Activated T-cell treated with anti-CD3 and anti-CD28 coated beads, Interleukin-2, amount 50 U/mL, for 48 hours (primary cell): ENCODE measurements around the gene OSBPL2.
A peak's percentile ranks its signal among the peaks of the same experiment; 100 is the strongest.

Experiments
- DNase-seq, 2 experiments: peaks; one replicate each; pipeline ENCODE4 v3.0.0-alpha.2; 2020

The OSBPL2 gene

GRCh38 chr20:62262064-62262463 is 23.7 kb downstream of the OSBPL2 start:
- DNase-seq: no peak

- DNase-seq: no peak
These were observed 25.1 kb downstream of the OSBPL2 start for GRCh38 chr20:62263396-62263795.

GRCh38 chr20:62265365-62265764 is 27.0 kb downstream of the OSBPL2 start:
- DNase-seq: no peak

GRCh38 chr20:62266340-62266739 is 28.0 kb downstream of the OSBPL2 start:
- peak in 1 of 2 experiments; percentile 29 for DNase-seq

- no peak for DNase-seq
These were observed 28.5 kb downstream of the OSBPL2 start for GRCh38 chr20:62266851-62267250.

GRCh38 chr20:62267543-62267942 is 29.2 kb downstream of the OSBPL2 start:
- no peak for DNase-seq

- DNase-seq: no peak
These were observed 30.0 kb downstream of the OSBPL2 start for GRCh38 chr20:62268228-62268900.

GRCh38 chr20:62269378-62269777 is 31.1 kb downstream of the OSBPL2 start:
- DNase-seq: no peak

GRCh38 chr20:62269871-62270270 is 31.6 kb downstream of the OSBPL2 start:
- DNase-seq: no peak

GRCh38 chr20:62272200-62272599 is 33.9 kb downstream of the OSBPL2 start:
- DNase-seq: no peak

- DNase-seq: no peak
These were observed 35.1 kb downstream of the OSBPL2 start for GRCh38 chr20:62273416-62273815.

- DNase-seq: no peak
These were observed 36.1 kb downstream of the OSBPL2 start for GRCh38 chr20:62274332-62274950.

- DNase-seq: no peak
These were observed 36.9 kb downstream of the OSBPL2 start for GRCh38 chr20:62275219-62275618.

- no peak for DNase-seq
These were observed 38.1 kb downstream of the OSBPL2 start for GRCh38 chr20:62276439-62276838.

GRCh38 chr20:62277253-62277652 is 38.9 kb downstream of the OSBPL2 start:
- DNase-seq: no peak

GRCh38 chr20:62280303-62280702 is 42.0 kb downstream of the OSBPL2 start:
- DNase-seq: no peak

- DNase-seq: no peak
These were observed 43.0 kb downstream of the OSBPL2 start for GRCh38 chr20:62281161-62281933.

- no peak for DNase-seq
These were observed 43.8 kb downstream of the OSBPL2 start for GRCh38 chr20:62282103-62282502.

- DNase-seq: no peak
These were observed 44.7 kb downstream of the OSBPL2 start for GRCh38 chr20:62282877-62283503.

- DNase-seq: no peak
These were observed 46.1 kb downstream of the OSBPL2 start for GRCh38 chr20:62284448-62284847.

GRCh38 chr20:62285151-62285550 is 46.8 kb downstream of the OSBPL2 start:
- no peak for DNase-seq

GRCh38 chr20:62285722-62286121 is 47.4 kb downstream of the OSBPL2 start:
- DNase-seq: no peak

GRCh38 chr20:62286493-62287064 is 48.3 kb downstream of the OSBPL2 start:
- DNase-seq: no peak
